Suprapubic skin (tissue), 4 donors: ENCODE results near the gene HSPA12B. TPM values are rescaled to one million over a fixed set of nuclear protein-coding genes. Genes with fewer than 3 reads are reported as not detected.
A peak's percentile ranks its signal among the peaks of the same experiment; 100 is the strongest.

ENCODE experiments used
- DNase-seq, 2 donors: peaks; one replicate each; pipeline ENCODE4 v3.0.0-alpha.2; 2019; ENCODE audit warnings: low spot score in 2 of 2
- H3K27ac ChIP-seq: fragments of 200-600 bp; sonication (generic); one replicate; pipeline ENCODE4 v1.5.1; 2019
- H3K27me3 ChIP-seq: fragments of 200-600 bp; sonication (generic); one replicate; pipeline ENCODE4 v1.5.1; 2019
- H3K36me3 ChIP-seq: fragments of 200-600 bp; sonication (generic); one replicate; pipeline ENCODE4 v1.5.1; 2019
- H3K4me1 ChIP-seq: fragments of 200-600 bp; sonication (generic); one replicate; pipeline ENCODE4 v1.5.1; 2019
- H3K4me3 ChIP-seq: fragments of 200-600 bp; sonication (generic); one replicate; pipeline ENCODE4 v1.5.1; 2019; ENCODE audit warnings: mild to moderate bottlenecking
- H3K9me3 ChIP-seq: fragments of 200-600 bp; sonication (generic); one replicate; pipeline ENCODE4 v1.5.1; 2019
- EP300 ChIP-seq: sonication (generic); formaldehyde crosslinking; IDR thresholded peaks from one replicate; pipeline ENCODE4 v1.6.1; 2017; ENCODE audit warnings: antibody characterized with exemption
- POLR2A ChIP-seq, 2 donors: fragments of 450-650 bp; IDR thresholded peaks; one replicate each; pipeline ENCODE4 v1.6.1; 2017; ENCODE audit warnings: antibody characterized with exemption in 2 of 2, mild to moderate bottlenecking in 2 of 2, moderate library complexity in 2 of 2
- POLR2AphosphoS5 ChIP-seq, 3 donors: sonication (generic); formaldehyde crosslinking; IDR thresholded peaks; one replicate each; pipeline ENCODE4 v1.6.1; 2017; ENCODE audit warnings: antibody characterized with exemption in 3 of 3
- WGBS: methylation state at CpG from one replicate; pipeline ENCODE4 v1.1.5; 2018; 5-methylcytosine and 5-hydroxymethylcytosine counted together
- total RNA-seq, 4 donors: library from RNA; depleted of rRNA; stranded (reverse); fragments of >200 nt; gene quantifications; one replicate each; pipeline ENCODE4 v1.1.0, GENCODE V29; 2016
- TF ChIP-seq, protein P1 (sequence below), 2 donors: fragments of 200-600 bp in 1 of 2; fragments of 450-650 bp in 1 of 2; sonication (generic) in 1 of 2; IDR thresholded peaks; one replicate each; pipeline ENCODE4 v1.5.1; 2016 to 2019; ENCODE audit warnings: antibody characterized with exemption in 2 of 2, mild to moderate bottlenecking in 1 of 2, moderate library complexity in 1 of 2

Gene HSPA12B
- total RNA-seq, 4 donors from 2014 or later: 1.9 to 8.7 (median 4.4) TPM

DNA sequence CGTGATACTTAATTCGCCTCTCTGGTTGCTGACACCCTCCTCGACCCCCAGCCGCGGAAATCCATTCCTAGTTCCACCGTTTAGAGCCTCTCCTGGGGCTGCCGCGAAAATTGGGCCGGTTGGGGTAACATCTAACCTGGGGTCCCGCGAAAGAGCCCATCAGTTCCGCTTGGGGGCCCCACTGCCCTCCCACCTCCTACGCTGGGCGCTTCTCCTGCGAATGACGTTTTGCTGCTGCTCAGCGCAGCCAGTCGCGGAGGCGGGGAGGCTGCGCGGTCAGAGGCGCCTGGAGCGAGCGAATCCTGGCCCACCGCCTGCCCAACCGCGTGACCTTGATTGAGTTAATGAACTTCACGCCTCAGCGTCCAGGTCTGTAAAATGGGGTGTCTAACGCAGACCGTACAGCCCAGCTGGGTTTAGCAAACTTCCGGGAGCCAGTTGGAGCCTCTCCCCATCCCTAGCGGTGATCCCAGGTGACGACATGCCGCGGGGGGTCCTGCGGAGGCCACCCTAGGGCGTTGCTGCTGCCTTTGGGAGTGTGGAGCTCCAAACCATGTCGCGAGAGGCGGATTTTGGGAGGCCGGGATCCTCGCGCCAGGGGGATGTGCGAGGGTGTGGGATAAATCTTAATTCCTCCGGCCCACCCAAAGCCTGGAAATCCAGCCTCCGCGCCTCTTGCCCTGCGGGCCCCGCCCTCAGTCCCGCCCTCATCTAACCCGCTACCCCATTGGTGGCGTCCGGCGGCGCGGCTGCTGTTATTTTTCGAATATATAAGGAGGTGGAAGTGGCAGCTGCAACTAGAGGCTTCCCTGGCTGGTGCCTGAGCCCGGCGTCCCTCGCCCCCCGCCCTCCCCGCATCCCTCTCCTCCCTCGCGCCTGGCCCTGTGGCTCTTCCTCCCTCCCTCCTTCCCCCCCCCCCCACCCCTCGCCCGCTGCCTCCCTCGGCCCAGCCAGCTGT, 63.3 kb downstream of the HSPA12B start, which contains the start of gene CDC25B:
TSS of gene CDC25B (plus strand) at position 800 of the 958 bp plus-strand sequence. CDS start 222 bp downstream, outside the sequence.
- Histone ChIP-seq H3K4me3 (peak within 1 kb of the TSS; percentile 65), H3K4me1 (peaks cover 58% of the 10 kb centered on the region), H3K27ac (peak within 1 kb of the TSS; percentile 94), H3K9me3 (no peaks in the 10 kb centered on the region), H3K27me3 (no peaks in the 10 kb centered on the region), H3K36me3 (peaks cover 11% of the 10 kb centered on the region)
- DNase-seq: peak; percentile 97 to 98
- TF ChIP-seq POLR2AphosphoS5 (IDR thresholded peaks at IDR 0.05) (peak in 1 of 3 donors; percentile 79), POLR2A (IDR thresholded peaks at IDR 0.05) (peak in 1 of 2 donors; percentile 25), EP300 (no peak)
- TF ChIP-seq, protein P1, sequence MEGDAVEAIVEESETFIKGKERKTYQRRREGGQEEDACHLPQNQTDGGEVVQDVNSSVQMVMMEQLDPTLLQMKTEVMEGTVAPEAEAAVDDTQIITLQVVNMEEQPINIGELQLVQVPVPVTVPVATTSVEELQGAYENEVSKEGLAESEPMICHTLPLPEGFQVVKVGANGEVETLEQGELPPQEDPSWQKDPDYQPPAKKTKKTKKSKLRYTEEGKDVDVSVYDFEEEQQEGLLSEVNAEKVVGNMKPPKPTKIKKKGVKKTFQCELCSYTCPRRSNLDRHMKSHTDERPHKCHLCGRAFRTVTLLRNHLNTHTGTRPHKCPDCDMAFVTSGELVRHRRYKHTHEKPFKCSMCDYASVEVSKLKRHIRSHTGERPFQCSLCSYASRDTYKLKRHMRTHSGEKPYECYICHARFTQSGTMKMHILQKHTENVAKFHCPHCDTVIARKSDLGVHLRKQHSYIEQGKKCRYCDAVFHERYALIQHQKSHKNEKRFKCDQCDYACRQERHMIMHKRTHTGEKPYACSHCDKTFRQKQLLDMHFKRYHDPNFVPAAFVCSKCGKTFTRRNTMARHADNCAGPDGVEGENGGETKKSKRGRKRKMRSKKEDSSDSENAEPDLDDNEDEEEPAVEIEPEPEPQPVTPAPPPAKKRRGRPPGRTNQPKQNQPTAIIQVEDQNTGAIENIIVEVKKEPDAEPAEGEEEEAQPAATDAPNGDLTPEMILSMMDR (IDR thresholded peaks at IDR 0.05): peak; percentile 36 to 54
- 0% methylated on average over 16 of the region's 69 CpGs for WGBS

DNA sequence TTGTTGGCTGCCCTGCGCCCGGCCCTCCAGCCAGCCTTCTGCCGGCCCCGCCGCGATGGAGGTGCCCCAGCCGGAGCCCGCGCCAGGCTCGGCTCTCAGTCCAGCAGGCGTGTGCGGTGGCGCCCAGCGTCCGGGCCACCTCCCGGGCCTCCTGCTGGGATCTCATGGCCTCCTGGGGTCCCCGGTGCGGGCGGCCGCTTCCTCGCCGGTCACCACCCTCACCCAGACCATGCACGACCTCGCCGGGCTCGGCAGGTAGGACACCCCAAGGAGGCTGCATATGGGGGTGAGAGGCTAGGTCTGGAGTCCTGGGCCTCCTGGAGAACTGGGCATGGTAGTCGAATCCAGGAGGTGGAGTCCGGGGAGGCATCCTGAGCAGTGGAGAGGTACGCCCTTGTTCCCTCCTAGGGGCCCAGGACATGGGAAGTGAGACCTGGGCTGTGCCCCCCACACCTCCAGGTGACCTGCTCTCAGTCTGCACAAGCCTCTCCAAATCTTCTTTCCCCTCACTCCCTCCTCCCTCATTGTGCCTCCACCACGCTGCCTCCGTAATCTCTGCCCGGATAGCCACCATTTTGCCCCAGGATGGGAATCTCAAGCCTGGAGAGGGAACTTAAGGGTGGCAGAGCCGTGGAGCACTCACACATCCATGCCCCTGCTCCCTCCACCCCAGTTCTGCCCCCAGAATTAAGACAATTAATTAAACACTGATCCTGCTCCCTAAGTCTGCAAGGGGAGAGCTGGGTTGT, 64.2 kb downstream of the HSPA12B start:
- 52% methylated on average over 4 of the region's 33 CpGs for WGBS
- no peak for TF ChIP-seq POLR2AphosphoS5 (IDR thresholded peaks at IDR 0.05)
- TF ChIP-seq EP300: no peak
- TF ChIP-seq POLR2A (IDR thresholded peaks at IDR 0.05): no peak
- TF ChIP-seq, protein P1 (IDR thresholded peaks at IDR 0.05): no peak
- DNase-seq: peak in 1 of 2 donors; percentile 71

DNA sequence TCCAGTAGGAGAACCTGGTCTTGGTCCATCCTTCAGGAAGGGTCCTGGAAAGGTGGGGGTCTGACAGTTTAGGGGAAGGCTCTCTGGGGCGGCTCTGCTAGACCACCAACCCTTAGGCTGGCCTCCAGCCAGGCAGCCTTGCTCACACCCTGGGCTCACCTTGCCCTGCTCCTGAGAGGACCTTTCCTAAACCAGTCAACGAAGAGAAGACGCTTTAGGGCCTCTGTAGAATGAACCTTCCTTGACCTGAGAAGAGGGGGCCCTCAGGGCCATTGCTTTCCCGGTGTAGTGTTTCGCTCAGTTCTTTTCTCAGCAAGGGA, 64.7 kb downstream of the HSPA12B start:
- Histone ChIP-seq H3K36me3 (peaks cover 23% of the 10 kb centered on the region), H3K9me3 (no peaks in the 10 kb centered on the region), H3K27ac (peak overlapping the region; percentile 22), H3K4me3 (peak overlapping the region; percentile 65), H3K4me1 (peaks cover 66% of the 10 kb centered on the region), H3K27me3 (no peaks in the 10 kb centered on the region)
- peak in 1 of 2 donors; percentile 58 for DNase-seq
- WGBS: 55% methylated on average over 5 of the region's 5 CpGs
- no peak for TF ChIP-seq POLR2AphosphoS5 (IDR thresholded peaks at IDR 0.05)
- no peak for TF ChIP-seq EP300
- TF ChIP-seq POLR2A (IDR thresholded peaks at IDR 0.05): no peak
- TF ChIP-seq, protein P1 (IDR thresholded peaks at IDR 0.05): no peak

More for the DNA sequence above, 64.2 kb downstream of the HSPA12B start:
- H3K9me3 ChIP-seq: no peaks in the 10 kb centered on the region
- H3K27me3 ChIP-seq: no peaks in the 10 kb centered on the region
- peak overlapping the region; percentile 65 for H3K4me3 ChIP-seq
- H3K27ac ChIP-seq: peak overlapping the region; percentile 94
- peaks cover 63% of the 10 kb centered on the region for H3K4me1 ChIP-seq
- peaks cover 18% of the 10 kb centered on the region for H3K36me3 ChIP-seq

DNA sequence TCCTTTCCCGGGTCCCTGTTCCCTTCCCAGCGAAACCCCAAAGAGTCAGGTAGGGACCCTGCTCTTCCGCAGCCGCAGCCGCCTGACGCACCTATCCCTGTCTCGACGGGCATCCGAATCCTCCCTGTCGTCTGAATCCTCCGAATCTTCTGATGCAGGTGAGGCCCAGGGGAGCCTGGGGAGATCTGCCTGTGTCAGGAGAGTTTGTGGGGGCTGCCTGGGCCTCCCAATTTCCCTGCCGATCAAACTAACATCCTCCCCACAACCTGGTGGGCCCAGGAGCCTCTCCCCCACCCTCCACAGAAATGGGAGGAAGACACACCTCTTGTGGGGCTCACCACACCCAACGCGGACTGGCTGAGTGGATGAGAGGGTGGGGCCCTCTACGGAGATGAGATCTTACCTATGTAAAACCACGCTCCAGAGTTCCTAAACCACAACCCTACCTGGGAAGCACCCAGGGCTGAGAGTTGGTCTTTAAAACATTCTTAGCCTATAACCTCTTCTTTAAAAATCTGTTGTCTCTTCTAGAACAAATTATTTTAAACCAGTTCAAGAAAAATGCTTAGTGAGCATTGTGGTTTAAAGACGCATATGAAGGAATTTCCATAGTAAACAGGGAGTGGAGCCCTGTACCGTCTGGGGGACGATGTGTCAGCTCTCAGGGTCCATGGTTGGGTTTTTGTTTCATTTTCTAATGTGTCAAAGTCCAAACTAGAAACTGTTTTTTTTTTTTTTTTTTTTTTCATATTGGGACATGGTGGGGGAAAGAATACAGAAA, 65.3 kb downstream of the HSPA12B start:
- DNase-seq: peak in 1 of 2 donors; percentile 58
- peaks cover 72% of the 10 kb centered on the region for H3K4me1 ChIP-seq
- no peaks in the 10 kb centered on the region for H3K27me3 ChIP-seq
- peaks cover 29% of the 10 kb centered on the region for H3K36me3 ChIP-seq
- TF ChIP-seq POLR2AphosphoS5 (IDR thresholded peaks at IDR 0.05) (no peak), POLR2A (IDR thresholded peaks at IDR 0.05) (no peak), EP300 (no peak)
- TF ChIP-seq, protein P1 (IDR thresholded peaks at IDR 0.05): no peak
- peak overlapping the region; percentile 65 for H3K4me3 ChIP-seq
- 39% methylated on average over 19 of the region's 19 CpGs for WGBS
- peak overlapping the region; percentile 22 for H3K27ac ChIP-seq
- no peaks in the 10 kb centered on the region for H3K9me3 ChIP-seq
